HG02852 (cell line): Measurements from ENCODE around the gene RPL32.
A peak's percentile ranks its signal among the peaks of the same experiment; 100 is the strongest.
"Not testable (repeated sequence)": the region's sequence is repeated elsewhere in the genome, so short reads cannot be mapped to it uniquely, and the experiment has no call there.

Experiments
- ATAC-seq: cut with Tn5 transposase; IDR thresholded peaks from one replicate; pipeline ENCODE4 v1.9.1; 2021; ENCODE audit warnings: mild to moderate bottlenecking, moderate library complexity; ENCODE audit not compliant: unreplicated experiment

Gene RPL32

DNA sequence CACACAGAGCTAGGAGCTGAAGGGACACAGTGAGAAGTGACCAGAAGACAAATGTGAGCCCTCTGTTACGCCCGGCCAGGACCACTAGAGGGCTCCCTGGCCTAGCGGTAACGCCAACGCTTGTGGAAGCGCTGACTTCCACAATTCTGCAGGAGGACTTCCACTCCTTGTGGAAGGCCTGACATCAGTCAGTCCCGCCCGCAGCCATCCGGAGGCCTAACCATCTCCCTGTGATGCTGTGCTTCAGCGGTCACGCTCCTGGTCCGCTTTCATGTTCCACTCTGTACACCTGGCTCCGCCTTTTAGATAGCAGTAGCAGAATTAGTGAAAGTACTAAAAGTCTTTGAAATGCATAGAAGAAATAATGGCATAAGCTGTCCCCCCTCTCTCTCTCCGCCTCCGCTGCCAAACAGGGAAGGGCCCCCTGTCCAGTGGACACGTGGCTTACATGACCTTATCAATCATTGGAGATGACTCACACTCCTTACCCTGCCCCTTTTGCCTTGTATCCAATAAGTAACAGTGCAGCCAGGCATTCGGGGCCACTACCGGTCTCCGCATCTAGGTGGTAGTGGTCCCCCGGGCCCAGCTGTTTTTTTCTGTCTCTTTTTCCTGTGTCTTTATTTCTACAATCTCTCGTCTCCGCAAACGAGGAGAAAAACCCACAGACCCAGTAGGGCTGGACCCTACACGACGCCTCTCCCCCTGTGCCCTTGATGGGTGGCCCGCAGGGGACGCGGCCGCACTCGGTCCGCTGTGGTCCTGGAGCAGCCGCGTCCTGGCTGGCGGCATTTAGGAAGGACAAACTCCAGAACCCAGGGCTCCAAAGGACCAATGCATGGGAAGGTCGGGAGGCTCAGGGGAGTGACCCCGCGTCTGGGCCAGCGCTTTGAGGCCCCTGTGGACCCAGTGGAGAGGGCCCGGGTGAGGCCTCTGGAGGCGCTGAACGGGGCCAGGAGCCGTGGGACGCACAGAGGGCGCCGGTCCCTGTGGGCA is 27.0 kb upstream of the RPL32 start:
- peak; percentile 60 for ATAC-seq

DNA sequence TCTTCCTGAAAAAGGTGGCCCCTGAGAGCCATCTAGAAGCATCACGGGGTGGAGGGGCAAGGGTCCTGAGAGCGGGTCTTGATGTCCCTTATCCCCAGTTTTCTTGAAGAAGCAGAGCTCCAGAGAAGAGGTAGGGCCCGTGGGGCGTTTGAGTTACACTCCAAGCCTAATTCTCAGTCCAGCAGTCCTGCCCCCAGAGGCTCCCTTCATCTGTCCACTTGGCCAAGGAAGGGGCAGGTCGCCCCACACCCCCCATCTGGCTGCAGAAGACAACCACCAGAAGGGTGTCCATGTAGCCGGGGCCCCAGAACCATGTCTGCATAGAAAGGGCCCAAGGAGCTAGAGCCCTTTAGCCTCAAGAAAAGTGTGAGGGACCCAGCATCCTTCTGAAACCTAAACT is 25.5 kb upstream of the RPL32 start:
- no peak for ATAC-seq

DNA sequence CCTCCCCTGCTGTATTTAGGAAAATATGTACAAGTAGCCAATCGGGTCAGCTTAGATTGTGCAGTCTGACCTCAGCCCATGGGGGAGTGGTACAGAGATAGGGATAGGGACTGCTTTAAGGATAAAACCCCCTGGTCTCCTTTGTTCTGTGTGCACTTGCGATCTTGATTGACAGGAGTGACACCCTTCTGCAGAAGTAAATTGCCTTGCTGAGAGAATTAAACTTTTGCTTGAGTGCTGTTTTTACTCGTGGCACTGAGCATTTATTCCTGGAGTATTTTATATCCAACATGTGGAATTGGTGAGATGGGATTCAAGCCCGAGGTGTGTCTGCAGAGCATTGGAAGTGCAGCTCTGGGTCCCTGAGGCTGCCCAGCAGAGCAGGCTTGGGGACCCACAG is 23.9 kb upstream of the RPL32 start:
- no peak for ATAC-seq

DNA sequence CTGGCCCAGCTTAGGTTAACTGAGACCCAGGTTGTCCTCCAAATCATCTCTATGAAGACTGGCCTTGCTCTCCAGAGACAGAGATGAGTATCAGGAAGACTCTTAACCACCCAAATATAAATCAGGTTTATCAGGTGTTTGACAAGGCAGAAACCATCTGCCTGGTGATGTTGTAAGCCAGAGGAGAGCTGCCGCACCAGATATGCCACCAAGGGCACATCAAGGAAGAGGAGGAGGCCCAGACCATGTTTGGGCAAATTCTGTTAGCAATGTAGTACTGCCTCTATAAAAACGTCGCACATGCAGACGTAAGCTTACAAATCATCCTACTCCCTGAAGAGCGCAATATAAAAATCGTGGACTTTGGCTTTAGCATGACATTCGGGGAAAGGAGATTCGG is 21.0 kb upstream of the RPL32 start:
- no peak for ATAC-seq

DNA sequence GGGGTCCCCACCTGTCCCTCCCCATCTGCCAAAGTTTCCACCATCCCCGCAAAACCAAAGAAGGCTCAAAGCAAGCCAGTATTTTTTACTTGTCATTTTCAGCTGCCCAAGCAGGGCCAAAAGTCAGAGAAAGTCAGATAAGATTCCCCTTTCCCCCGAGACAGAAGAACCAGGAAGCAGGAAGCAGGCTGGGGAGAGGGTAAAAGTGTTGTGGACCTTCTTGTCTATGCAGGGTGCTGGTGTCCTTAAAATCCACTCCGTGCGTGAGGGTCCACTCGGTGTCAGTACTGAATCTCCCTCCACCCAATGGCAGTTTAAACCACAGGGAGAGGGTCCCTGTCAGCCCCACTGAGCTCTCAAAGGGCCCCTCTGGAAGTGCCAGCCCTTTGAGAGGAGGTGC is 20.2 kb upstream of the RPL32 start:
- ATAC-seq, result no peak

DNA sequence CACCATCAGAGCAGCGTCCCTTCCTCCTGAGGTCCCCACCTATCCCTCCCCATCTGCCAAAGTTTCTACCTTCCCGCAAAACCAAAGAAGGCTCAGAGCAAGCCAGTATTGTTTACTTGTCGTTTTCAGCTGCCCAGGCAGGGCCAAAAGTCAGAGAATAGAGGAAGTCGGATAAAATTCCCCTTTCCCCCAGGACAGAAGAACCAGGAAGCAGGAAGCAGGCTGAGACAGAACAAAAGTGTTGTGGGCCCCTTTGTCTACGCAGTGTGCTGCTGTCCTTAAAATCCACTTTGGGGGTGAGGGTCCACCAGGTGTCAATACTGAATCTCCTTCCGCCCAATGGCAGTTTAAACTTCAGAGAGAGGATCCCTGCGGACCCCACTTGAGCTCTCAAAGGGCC is 18.5 kb upstream of the RPL32 start:
- ATAC-seq, result no peak

DNA sequence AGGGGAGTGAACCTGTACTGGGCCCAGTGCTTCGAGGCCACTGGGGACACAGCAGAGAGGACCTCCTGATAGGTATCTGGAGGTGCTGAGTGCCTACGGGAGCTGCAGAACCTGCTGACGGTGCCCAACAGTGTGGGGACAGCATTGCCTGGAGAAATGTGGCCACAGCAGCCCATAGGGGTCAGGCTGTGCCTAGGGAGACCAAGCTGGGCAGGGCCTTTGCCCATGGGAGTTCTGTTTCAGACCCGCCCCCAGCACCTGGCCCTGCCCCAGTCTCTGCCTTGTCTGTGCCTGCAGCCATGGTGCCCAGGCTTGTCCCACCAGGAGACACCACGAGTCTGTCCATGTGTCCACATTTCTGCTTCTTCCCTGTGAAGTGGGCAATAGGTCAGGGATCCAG is 15.3 kb upstream of the RPL32 start:
- no peak for ATAC-seq

DNA sequence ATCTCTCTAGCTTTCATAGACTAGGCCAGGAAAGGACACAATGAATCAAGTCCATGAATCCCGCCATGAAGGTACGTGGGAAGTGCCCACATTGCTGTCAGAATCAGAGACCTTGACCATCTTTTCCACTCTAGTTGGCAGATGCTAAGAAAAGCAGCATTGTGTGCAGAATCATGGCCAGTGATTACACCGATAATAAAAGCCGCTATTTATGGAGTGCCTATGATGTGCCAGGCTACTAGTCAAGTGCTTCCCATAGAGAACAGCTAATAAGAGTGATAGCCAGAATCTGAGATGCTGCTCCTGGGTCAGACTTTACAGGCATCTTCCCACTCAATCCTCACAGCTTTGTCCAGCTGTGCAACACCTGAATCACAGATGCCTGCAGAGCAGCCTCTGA is 13.2 kb upstream of the RPL32 start:
- ATAC-seq, result no peak

DNA sequence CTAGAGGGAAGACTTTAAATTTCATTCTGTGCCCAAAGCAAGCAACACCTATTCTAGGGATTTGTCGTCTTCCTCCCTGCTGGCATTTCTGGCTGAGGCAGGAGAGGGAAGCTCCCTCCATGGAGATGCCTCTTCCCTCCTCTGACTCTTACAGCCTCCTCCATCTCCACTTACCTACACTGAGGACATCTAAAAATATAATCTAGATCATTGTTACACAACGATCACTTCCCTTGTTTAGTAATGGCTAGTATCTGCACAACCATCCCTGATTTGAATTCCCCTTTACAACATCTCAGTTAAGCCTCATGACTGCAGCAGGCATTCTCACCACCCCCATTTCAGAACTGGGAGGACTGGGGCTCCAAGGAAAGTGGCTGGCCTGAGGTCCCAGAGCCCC is 12.5 kb upstream of the RPL32 start:
- ATAC-seq, result not testable (repeated sequence)

DNA sequence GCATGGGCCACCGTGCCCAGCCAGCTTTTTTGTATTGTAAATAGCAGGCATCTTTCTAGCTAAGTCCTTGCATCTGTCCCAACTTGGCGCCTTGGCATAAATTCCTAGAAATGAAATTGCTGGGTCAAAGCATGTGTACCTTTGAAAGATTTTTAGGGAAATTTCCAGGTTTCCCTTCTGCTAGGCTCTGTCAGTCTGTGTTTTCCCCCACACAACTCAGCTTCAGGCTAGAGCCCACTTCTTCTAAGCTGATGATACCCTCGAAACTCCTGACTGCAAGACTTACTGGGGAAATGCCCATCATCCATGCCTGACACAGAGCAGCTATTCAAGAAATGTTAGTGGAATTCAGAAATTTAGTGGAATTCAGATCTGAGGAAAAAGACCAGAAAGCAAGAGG is 10.8 kb upstream of the RPL32 start:
- no peak for ATAC-seq

DNA sequence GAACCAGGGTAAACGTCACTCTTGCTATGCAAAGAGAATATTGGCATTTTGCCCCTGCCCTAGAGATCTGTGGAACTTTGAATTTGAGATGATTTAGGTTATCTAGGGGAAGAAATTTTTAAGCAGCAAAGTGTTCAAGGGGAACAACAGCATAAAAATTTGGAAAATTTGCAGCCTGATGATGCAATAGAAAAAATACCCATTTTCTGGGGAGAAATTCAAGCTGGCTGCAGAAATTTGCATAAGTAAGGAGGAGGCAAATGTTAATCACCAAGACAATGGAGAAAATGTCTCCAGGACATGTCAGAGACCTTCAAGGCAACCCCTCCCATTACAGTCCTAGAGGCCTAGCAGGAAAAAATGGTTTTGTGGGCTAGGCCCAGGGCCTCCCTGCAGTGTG is 4.4 kb upstream of the RPL32 start:
- no peak for ATAC-seq

DNA sequence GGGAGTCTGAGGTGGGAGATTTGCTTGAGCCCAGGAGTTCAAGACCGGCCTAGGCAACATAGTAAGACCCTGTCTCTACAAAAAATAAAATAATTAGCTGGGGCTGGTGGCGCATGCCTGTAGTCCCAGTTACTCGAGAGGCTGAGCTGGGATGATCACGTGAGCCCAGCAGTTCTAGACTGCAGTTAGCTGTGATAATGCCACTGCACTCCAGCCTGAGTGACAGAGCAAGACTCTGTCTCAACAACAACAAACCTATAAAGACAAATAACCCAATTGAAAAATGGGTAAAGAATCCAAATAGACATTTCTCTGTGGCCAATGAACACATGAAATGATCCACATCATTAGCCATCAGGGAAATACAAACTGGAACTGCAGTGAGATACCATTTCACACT is 1.1 kb upstream of the RPL32 start:
- ATAC-seq, result no peak

DNA sequence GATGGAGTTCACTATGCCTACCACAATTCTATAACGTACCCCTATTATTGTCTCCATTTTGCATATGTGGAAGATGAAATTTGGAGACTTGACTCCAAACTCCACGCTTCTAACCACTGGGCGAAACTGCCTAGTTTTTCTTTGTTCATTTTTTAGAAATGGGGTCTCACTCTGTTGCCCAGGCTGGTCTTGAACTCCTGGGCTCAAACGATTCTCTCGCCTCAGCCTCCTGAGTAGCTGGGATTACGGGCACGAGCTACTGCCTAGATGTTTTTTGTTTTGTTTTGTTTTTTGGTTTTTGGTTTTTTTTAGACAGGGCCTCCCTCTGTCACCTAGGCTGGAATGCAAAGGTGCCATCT is 584 bp upstream of the RPL32 start:
- no peak for ATAC-seq

DNA sequence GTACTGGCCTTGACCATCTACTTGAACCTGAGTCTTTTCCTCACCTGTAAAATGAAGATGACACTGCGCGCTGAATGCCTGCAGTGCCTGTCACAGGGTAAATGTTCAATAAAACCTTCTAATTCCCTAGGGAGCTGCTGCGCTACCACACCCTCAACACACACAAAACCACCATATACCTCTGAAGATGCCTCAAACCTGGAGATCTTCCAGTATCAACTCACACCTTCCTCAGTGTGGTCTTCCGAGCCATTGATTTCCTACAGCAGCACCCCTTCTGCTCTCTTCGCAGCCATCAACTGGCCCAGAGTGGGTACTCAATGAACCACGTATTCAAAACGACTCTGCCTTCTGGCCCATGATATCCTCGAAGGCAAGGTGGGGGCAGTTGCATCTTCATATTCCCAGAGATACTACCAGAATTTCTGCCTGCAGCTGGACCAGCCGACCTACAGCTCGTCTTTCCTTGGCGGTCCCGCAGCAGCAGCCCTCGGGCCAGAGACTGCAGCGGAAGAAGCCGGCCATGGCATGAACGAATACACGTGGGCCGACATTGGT is 695 bp downstream of the RPL32 start:
- ATAC-seq, result peak; percentile 42

DNA sequence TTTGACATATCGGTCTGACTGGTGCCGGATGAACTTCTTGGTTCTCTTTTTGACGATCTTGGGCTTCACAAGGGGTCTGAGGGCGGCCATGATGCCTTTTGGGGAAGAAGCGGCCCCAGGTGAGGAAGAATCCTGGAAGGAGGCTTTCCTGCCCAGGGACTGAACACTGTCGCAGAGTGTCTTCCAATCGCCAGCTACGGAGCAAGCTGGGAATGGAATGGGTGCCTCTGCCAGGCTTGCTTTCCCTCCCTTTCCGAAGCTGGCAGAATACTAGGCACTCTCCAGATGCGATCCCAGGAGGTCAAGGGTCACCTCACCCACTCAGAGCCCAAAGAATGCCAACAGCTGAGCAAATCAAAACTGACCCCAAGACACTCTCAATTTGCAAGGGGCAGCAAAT is 1.2 kb downstream of the RPL32 start:
- ATAC-seq, result not testable (repeated sequence)

DNA sequence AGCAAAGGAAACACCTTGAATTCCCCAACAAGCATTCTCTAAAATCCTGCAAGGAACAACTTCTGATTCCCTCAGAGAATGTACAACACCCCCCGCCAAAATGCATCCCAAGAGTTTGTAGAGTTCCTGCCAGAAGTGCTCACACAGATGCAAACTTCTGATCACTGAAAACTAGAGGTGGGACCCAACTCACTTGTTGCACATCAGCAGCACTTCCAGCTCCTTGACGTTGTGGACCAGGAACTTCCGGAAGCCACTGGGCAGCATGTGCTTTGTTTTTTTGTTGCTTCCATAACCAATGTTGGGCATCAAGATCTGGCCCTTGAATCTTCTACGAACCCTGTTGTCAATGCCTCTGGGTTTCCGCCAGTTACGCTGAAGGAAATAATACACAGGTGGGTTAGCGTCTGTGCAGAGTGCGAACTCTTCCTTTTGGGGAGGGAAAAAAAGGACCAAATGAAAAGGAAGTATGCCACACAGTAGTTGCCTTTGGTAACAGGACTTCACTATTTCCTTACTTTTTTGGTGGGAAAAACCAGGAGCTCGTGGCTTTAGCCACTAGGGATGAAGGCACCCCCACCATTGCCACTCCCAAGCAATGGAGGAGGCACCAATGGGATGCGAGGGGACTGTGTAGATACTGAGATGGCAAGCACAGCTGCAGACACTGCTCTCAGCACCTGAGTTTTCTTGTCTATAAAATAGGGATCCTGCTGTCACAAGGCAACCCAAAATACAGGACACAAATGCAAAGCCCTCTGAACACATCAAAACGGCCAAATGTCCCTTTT is 2.0 kb downstream of the RPL32 start:
- ATAC-seq, result no peak

DNA sequence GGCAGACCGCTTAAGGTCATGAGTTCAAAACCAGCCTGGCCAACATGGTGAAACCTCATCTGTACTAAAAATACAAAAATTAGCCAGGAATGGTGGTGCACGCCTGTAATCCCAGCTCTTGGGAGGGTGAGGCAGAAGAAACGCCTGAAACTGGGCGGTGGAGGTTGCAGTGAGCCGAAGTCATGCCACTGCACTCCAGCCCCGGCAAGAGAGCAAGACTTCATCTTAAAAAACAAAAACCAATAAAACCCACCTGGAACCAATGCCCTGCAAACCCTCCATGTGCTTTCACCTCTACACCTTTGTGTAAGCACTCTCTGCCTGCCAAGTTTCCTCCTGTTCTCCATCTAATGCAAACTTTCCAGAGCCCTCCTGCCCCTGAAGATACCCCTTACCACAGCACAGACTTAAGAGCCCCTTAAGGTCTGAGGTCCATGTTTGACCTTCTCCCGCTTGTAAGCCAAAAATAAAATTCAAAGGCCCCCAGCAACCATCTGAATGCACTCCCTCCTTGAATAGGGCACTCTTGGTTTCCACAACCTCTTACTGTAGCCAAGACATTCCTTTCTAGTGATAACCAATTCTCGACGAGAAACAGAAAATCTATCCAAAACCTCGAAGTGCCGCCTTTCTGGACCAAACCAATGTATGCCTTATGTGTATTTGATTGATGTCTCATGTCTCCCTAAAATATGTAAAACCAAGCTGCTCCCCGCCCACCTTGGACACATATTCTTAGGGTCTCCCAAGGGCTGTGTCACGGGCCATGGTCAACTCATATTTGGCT is 3.0 kb downstream of the RPL32 start:
- no peak for ATAC-seq

DNA sequence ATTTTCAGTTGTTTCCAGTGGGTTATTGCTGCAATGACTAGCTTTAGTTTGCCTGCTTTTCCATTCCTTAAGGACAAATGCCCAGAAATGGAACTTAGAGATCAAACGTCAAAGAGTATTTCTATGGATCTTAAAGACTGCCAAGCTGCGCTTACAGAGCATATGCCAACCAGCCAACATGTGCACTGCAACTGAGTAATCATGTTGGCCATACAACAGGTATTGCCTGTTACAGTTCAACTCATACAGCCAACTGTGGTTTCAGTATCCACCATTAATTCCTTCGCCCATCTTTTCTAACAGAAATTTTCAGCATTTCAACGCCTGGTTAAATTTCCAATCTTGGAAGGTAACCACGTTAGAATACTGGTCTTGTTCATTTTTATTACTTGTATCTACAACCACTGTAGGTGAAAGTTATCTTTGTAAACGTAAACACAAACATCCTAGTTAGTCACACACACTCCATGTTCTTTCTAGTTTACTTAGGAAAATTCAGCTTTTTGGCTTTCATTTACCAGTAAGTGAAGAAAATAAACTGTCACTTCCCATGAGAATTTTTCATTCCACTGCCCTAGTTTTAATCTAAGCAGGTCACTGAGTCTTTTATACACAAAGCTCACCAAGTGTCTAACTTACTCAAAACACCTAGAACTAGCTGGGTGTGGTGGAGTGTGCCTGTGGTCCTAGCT is 3.9 kb downstream of the RPL32 start:
- ATAC-seq, result no peak

DNA sequence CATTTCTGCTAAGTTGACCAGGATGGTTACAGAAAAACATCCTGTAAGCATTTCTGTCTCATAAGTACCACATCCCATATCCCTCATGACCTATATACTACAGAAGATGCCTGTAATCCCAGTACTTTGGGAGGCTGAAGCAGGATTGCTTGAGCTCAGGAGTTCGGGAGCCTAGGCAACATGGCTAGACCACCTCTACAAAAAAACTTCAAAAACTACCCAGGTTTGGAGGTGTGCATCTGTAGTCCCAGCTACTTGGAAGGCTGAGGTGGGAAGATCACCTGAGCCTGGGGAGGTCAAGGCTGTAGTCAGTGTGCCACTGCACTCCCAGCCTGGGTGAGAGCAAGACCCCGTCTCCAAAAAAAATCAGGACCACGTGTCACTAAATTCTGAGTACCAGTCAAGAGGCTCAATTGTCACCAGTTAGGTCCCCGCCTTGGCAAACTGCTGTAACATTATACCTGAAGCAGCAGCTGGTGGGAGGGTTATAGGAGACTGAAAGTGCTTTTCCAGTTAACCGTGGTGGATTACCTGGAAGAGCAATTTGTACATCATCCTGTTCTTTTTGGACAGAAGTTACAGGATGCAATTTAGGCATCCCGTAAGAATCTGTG is 6.2 kb downstream of the RPL32 start:
- ATAC-seq, result no peak
